HL-60 (cell line): ENCODE results near the gene FGF14.

Experiments
- CTCF ChIP-seq: IDR thresholded peaks from one replicate; pipeline ENCODE4 v1.5.1; 2011; ENCODE audit warnings: low read length, control low read depth, inconsistent platforms; ENCODE audit not compliant: insufficient read depth
- GABPA ChIP-seq: IDR thresholded peaks from 2 replicates; pipeline ENCODE4 v1.6.1; 2012; ENCODE audit warnings: low read depth
- POLR2AphosphoS5 ChIP-seq: IDR thresholded peaks from 2 replicates; pipeline ENCODE4 v1.6.1; 2012; ENCODE audit warnings: low read depth
- REST ChIP-seq: IDR thresholded peaks from 2 replicates; pipeline ENCODE4 v1.6.1; 2012; ENCODE audit warnings: low read depth; ENCODE audit not compliant: insufficient replicate concordance
- SPI1 ChIP-seq: IDR thresholded peaks from 2 replicates; pipeline ENCODE4 v1.6.1; 2012; ENCODE audit warnings: low read depth, mild to moderate bottlenecking, borderline replicate concordance

- TF ChIP-seq POLR2AphosphoS5 (no peak), CTCF (no peak), REST (no peak), GABPA (no peak), SPI1 (no peak)
Observed at GRCh38 chr13:102326381-102327118, 75.3 kb downstream of the FGF14 start.
